ENCODE measurements around the gene GSTM1. TPM values are rescaled to one million over a fixed set of nuclear protein-coding genes. Genes with fewer than 3 reads are reported as not detected.

GSTM1 gene
- total RNA-seq, 1 experiment from 2014 or later: 15.4 TPM

DNA sequence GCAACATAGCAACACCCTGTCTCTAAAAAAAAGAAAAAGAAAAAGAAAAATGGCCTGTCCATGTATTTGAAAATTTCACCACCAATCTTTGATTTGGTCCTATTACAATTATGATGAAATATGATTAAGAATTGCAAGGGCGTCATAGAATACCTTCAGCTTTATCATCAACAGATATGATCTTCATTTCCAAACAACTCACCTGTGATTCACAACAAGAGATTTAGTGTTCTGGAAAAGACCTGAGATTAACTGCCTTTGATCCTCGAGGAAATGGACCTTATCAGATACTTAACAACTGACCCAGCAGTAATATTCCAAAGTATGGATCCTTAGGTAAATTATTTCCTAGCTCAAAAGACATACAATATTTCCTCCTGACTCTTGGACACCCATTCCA, 35.2 kb upstream of the GSTM1 start:
- intact Hi-C loops (cut with micrococcal nuclease; ENCODE audit: unreplicated experiment): no loop called here
- Mint-ChIP-seq H3K4me1 (ENCODE audit: low read depth, unreplicated experiment) (peaks cover 18% of the 10 kb centered on the region), H3K4me3 (ENCODE audit: low read depth, unreplicated experiment) (no peak overlapping the region), H3K9me3 (ENCODE audit: low read depth, unreplicated experiment) (no peaks in the 10 kb centered on the region), H3K27ac (ENCODE audit: unreplicated experiment) (no peak overlapping the region), H3K36me3 (ENCODE audit: insufficient read depth, unreplicated experiment) (peaks cover 19% of the 10 kb centered on the region), H3K27me3 (ENCODE audit: unreplicated experiment) (no peaks in the 10 kb centered on the region)
- no TSS peak for BruUV-seq (replicated peaks)
- CTCF ChIA-PET: interaction anchor here (0.6 to 0.7 kb wide), 2 partner anchors 12 to 859 kb away, joined by 4 to 5 read pairs; no protein-coding TSS in a partner anchor
- no peak for DNase-seq
- TF ChIP-seq, protein P1, sequence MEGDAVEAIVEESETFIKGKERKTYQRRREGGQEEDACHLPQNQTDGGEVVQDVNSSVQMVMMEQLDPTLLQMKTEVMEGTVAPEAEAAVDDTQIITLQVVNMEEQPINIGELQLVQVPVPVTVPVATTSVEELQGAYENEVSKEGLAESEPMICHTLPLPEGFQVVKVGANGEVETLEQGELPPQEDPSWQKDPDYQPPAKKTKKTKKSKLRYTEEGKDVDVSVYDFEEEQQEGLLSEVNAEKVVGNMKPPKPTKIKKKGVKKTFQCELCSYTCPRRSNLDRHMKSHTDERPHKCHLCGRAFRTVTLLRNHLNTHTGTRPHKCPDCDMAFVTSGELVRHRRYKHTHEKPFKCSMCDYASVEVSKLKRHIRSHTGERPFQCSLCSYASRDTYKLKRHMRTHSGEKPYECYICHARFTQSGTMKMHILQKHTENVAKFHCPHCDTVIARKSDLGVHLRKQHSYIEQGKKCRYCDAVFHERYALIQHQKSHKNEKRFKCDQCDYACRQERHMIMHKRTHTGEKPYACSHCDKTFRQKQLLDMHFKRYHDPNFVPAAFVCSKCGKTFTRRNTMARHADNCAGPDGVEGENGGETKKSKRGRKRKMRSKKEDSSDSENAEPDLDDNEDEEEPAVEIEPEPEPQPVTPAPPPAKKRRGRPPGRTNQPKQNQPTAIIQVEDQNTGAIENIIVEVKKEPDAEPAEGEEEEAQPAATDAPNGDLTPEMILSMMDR (IDR thresholded peaks at IDR 0.05; ENCODE audit: unreplicated experiment): no peak

DNA sequence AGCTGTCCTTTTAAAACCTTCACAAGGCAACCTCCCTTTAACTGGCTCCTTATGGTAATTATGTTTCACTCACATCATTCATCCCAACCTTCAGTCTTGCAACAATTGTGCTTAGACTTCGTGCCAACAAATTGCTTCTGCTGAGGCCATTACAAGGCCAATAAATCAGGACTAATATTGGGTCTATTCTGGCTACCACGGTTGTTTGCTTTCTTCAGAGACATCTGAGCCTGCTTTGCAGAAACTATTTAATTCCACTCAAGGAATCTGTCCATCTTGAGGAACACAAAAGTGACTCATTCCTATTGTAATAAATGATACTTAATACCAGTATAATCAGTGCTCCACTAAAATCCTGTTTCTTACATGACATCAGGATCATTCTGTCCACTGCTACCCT, 34.3 kb upstream of the GSTM1 start:
- Mint-ChIP-seq H3K27me3 (ENCODE audit: unreplicated experiment) (no peaks in the 10 kb centered on the region), H3K36me3 (ENCODE audit: insufficient read depth, unreplicated experiment) (peaks cover 19% of the 10 kb centered on the region), H3K9me3 (ENCODE audit: low read depth, unreplicated experiment) (no peaks in the 10 kb centered on the region), H3K27ac (ENCODE audit: unreplicated experiment) (no peak overlapping the region), H3K4me3 (ENCODE audit: low read depth, unreplicated experiment) (no peak overlapping the region), H3K4me1 (ENCODE audit: low read depth, unreplicated experiment) (peaks cover 23% of the 10 kb centered on the region)
- no TSS peak for BruUV-seq (replicated peaks)
- no peak for DNase-seq
- intact Hi-C loops (cut with micrococcal nuclease; ENCODE audit: unreplicated experiment): no loop called here
- TF ChIP-seq, protein P1 (IDR thresholded peaks at IDR 0.05; ENCODE audit: unreplicated experiment): no peak
- CTCF ChIA-PET: no interaction called here

DNA sequence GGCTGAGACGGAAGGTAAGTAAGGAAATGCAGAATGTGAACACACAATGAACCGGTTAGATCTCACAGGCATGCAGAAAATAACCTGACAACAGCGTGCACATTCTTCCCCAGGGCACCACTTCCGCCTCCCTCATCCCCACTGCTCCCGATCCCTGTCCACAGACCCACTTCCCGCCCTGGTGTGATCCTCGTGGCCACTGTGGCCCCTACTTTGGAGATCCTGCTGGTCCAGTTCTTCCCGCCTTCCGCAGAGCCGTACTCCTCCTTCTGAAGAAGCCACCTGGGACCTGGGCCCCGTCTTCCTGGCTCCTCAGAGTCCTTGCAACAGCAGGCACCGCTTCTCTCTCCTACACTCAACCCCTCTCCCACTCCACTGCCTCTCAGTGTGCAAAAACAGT, 33.1 kb upstream of the GSTM1 start:
- Mint-ChIP-seq H3K4me1 (ENCODE audit: low read depth, unreplicated experiment) (peaks cover 35% of the 10 kb centered on the region), H3K9me3 (ENCODE audit: low read depth, unreplicated experiment) (no peaks in the 10 kb centered on the region), H3K36me3 (ENCODE audit: insufficient read depth, unreplicated experiment) (peaks cover 25% of the 10 kb centered on the region), H3K27ac (ENCODE audit: unreplicated experiment) (no peak overlapping the region), H3K4me3 (ENCODE audit: low read depth, unreplicated experiment) (no peak overlapping the region), H3K27me3 (ENCODE audit: unreplicated experiment) (no peaks in the 10 kb centered on the region)
- intact Hi-C loops (cut with micrococcal nuclease; ENCODE audit: unreplicated experiment): no loop called here
- CTCF ChIA-PET: no interaction called here
- TF ChIP-seq, protein P1 (IDR thresholded peaks at IDR 0.05; ENCODE audit: unreplicated experiment): no peak
- no peak for DNase-seq
- no TSS peak for BruUV-seq (replicated peaks)

- Mint-ChIP-seq H3K4me1 (ENCODE audit: low read depth, unreplicated experiment) (peaks cover 36% of the 10 kb centered on the region), H3K27me3 (ENCODE audit: unreplicated experiment) (no peaks in the 10 kb centered on the region), H3K9me3 (ENCODE audit: low read depth, unreplicated experiment) (no peaks in the 10 kb centered on the region), H3K27ac (ENCODE audit: unreplicated experiment) (no peak within 1 kb of the TSS), H3K4me3 (ENCODE audit: low read depth, unreplicated experiment) (peak within 1 kb of the TSS; percentile 86), H3K36me3 (ENCODE audit: insufficient read depth, unreplicated experiment) (peaks cover 25% of the 10 kb centered on the region)
- TF ChIP-seq, protein P1 (IDR thresholded peaks at IDR 0.05; ENCODE audit: unreplicated experiment): no peak
- no TSS peak for BruUV-seq (replicated peaks)
- intact Hi-C loops (cut with micrococcal nuclease; ENCODE audit: unreplicated experiment): no loop called here
- CTCF ChIA-PET: interaction anchor here (0.6 to 1.6 kb wide), 4 partner anchors 10 to 16 kb away, joined by 3 to 7 read pairs (median 5); no protein-coding TSS in a partner anchor
- DNase-seq: peak; percentile 65
Measured at GRCh38 chr1:109655615-109656519, 31.8 kb upstream of the GSTM1 start, which contains the start of gene GSTM4. GSTM4 (plus strand) TSS chr1:109656099; CDS start chr1:109656390, 291 bp downstream.

All from Calu3 (cell line).